Measurements from ENCODE around the gene PTRHD1.

The PTRHD1 gene

GRCh38 chr2:24791452-24791851, 1.7 kb downstream of the PTRHD1 start:
- TF ChIP-seq CTCF (IDR thresholded peaks at IDR 0.05; ENCODE audit: low read depth, low read length, missing control alignments): no peak
- H3K4me3 ChIP-seq (replicated peaks; ENCODE audit: low read depth, low read length): no peak overlapping the region
- DNase-seq (ENCODE audit: extremely low read depth, low read depth): no peak

GRCh38 chr2:24788816-24789215, 4.4 kb downstream of the PTRHD1 start:
- TF ChIP-seq CTCF (IDR thresholded peaks at IDR 0.05; ENCODE audit: low read depth, low read length, missing control alignments): no peak
- no peak overlapping the region for H3K4me3 ChIP-seq (replicated peaks; ENCODE audit: low read depth, low read length)
- DNase-seq (ENCODE audit: extremely low read depth, low read depth): no peak

GRCh38 chr2:24787532-24787931, 5.7 kb downstream of the PTRHD1 start:
- H3K4me3 ChIP-seq (replicated peaks; ENCODE audit: low read depth, low read length): no peak overlapping the region
- no peak for DNase-seq (ENCODE audit: extremely low read depth, low read depth)
- TF ChIP-seq CTCF (IDR thresholded peaks at IDR 0.05; ENCODE audit: low read depth, low read length, missing control alignments): no peak

- TF ChIP-seq CTCF (IDR thresholded peaks at IDR 0.05; ENCODE audit: low read depth, low read length, missing control alignments): no peak
- no peak for DNase-seq (ENCODE audit: extremely low read depth, low read depth)
- no peak overlapping the region for H3K4me3 ChIP-seq (replicated peaks; ENCODE audit: low read depth, low read length)
Measured at GRCh38 chr2:24785671-24786321, 7.4 kb downstream of the PTRHD1 start.

- no peak overlapping the region for H3K4me3 ChIP-seq (replicated peaks; ENCODE audit: low read depth, low read length)
- no peak for DNase-seq (ENCODE audit: extremely low read depth, low read depth)
- no peak for TF ChIP-seq CTCF (IDR thresholded peaks at IDR 0.05; ENCODE audit: low read depth, low read length, missing control alignments)
Measured at GRCh38 chr2:24783641-24784040, 9.6 kb downstream of the PTRHD1 start.

GRCh38 chr2:24779116-24779515, 14.1 kb downstream of the PTRHD1 start:
- no peak for TF ChIP-seq CTCF (IDR thresholded peaks at IDR 0.05; ENCODE audit: low read depth, low read length, missing control alignments)
- H3K4me3 ChIP-seq (replicated peaks; ENCODE audit: low read depth, low read length): no peak overlapping the region
- no peak for DNase-seq (ENCODE audit: extremely low read depth, low read depth)

- H3K4me3 ChIP-seq (replicated peaks; ENCODE audit: low read depth, low read length): no peak overlapping the region
- no peak for DNase-seq (ENCODE audit: extremely low read depth, low read depth)
- no peak for TF ChIP-seq CTCF (IDR thresholded peaks at IDR 0.05; ENCODE audit: low read depth, low read length, missing control alignments)
Measured at GRCh38 chr2:24774373-24774772, 18.8 kb downstream of the PTRHD1 start.
